ENCODE measurements around the gene JADE2. TPM values are rescaled to one million over a fixed set of nuclear protein-coding genes. Genes with fewer than 3 reads are reported as not detected.
"Not testable (repeated sequence)": the region's sequence is repeated elsewhere in the genome, so short reads cannot be mapped to it uniquely, and the experiment has no call there.

JADE2 gene
- total RNA-seq, 2 experiments from 2014 or later = 32.3 to 67.0 TPM

DNA sequence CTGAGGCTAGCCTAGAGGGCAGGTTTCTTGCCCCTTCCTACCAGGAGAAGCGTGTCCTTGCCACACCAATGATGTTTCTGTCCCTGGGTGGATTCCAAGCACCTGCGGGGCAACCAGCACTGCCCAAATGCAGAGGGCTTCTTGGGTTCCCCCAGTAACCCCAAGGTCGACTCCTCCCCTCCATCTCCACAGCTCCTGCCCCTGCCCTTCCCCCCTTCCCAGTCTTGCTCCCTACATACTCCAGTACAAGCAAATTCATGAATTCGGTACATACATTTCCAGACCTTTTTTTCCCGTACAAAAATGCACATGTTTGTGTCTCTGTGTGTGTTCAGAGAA lies 12.8 kb upstream of the JADE2 start:
- BruUV-seq (replicated peaks) = no TSS peak
- DNase-seq (ENCODE audit: low spot score) = no peak
- Histone ChIP-seq H3K9me3 (ENCODE audit: low read length) (no peaks in the 10 kb centered on the region), H3K9me2 (ENCODE audit: insufficient read depth, low read length) (no peaks in the 10 kb centered on the region), H3K4me1 (ENCODE audit: insufficient read depth, low read length, poor library complexity, severe bottlenecking) (no peaks in the 10 kb centered on the region), H3K79me2 (ENCODE audit: insufficient read depth, low read depth, low read length) (no peaks in the 10 kb centered on the region), H2AFZ (ENCODE audit: low read length) (no peak overlapping the region), H3K36me3 (ENCODE audit: insufficient read depth, low read length) (no peaks in the 10 kb centered on the region), H3K4me3 (ENCODE audit: low read depth, low read length, poor library complexity, severe bottlenecking) (no peak overlapping the region), H4K20me1 (ENCODE audit: insufficient read depth, low read length) (no peaks in the 10 kb centered on the region), H3K4me2 (ENCODE audit: low read length) (no peak overlapping the region), H3K27ac (ENCODE audit: low read depth, low read length, poor library complexity, severe bottlenecking) (no peak overlapping the region)
- TF ChIP-seq, protein P1, sequence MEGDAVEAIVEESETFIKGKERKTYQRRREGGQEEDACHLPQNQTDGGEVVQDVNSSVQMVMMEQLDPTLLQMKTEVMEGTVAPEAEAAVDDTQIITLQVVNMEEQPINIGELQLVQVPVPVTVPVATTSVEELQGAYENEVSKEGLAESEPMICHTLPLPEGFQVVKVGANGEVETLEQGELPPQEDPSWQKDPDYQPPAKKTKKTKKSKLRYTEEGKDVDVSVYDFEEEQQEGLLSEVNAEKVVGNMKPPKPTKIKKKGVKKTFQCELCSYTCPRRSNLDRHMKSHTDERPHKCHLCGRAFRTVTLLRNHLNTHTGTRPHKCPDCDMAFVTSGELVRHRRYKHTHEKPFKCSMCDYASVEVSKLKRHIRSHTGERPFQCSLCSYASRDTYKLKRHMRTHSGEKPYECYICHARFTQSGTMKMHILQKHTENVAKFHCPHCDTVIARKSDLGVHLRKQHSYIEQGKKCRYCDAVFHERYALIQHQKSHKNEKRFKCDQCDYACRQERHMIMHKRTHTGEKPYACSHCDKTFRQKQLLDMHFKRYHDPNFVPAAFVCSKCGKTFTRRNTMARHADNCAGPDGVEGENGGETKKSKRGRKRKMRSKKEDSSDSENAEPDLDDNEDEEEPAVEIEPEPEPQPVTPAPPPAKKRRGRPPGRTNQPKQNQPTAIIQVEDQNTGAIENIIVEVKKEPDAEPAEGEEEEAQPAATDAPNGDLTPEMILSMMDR (conservative IDR thresholded peaks at IDR 0.05; ENCODE audit: low read length) = no peak
- TF ChIP-seq EZH2phosphoT487 (IDR thresholded peaks at IDR 0.05; ENCODE audit: borderline replicate concordance, low read depth, low read length) = no peak
- CTCF ChIA-PET (ENCODE audit: unreplicated experiment) = interaction anchor here (0.6 kb wide), 1 partner anchor 76 kb away, joined by 3 read pairs; no protein-coding TSS in a partner anchor
- POLR2A ChIA-PET = no interaction called here
- intact Hi-C loops (cut with micrococcal nuclease; ENCODE audit: unreplicated experiment) = no loop called here

DNA sequence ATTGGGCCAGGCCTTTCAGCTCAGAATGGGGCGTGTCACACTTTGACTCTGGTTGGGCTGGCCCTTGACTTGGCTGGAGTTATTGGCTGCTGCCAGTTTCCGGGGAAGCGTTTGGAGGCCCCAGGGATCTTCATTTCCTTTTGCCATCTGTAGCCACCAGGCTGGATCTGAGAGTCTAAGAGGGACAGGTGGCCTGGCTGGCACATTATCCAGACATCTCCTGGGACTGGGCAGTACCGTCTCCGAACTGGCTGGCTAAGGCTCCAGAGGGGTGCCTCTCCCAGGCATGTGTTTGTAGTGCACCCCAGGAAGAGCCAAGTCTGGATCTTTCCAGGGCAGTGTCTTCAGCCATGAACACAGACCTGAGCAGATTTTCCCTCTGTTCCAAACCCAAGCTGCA lies 9.7 kb upstream of the JADE2 start:
- CTCF ChIA-PET (ENCODE audit: unreplicated experiment) = no interaction called here
- H3K9me2 ChIP-seq (ENCODE audit: insufficient read depth, low read length) = no peaks in the 10 kb centered on the region
- no peak overlapping the region for H3K4me3 ChIP-seq (ENCODE audit: low read depth, low read length, poor library complexity, severe bottlenecking)
- POLR2A ChIA-PET = no interaction called here
- H3K79me2 ChIP-seq (ENCODE audit: insufficient read depth, low read depth, low read length) = no peaks in the 10 kb centered on the region
- no peak overlapping the region for H3K4me2 ChIP-seq (ENCODE audit: low read length)
- no peaks in the 10 kb centered on the region for H4K20me1 ChIP-seq (ENCODE audit: insufficient read depth, low read length)
- no peak overlapping the region for H2AFZ ChIP-seq (ENCODE audit: low read length)
- no TSS peak for BruUV-seq (replicated peaks)
- H3K4me1 ChIP-seq (ENCODE audit: insufficient read depth, low read length, poor library complexity, severe bottlenecking) = no peaks in the 10 kb centered on the region
- no peak overlapping the region for H3K27ac ChIP-seq (ENCODE audit: low read depth, low read length, poor library complexity, severe bottlenecking)
- no peak for TF ChIP-seq EZH2phosphoT487 (IDR thresholded peaks at IDR 0.05; ENCODE audit: borderline replicate concordance, low read depth, low read length)
- TF ChIP-seq, protein P1 (conservative IDR thresholded peaks at IDR 0.05; ENCODE audit: low read length) = no peak
- DNase-seq (ENCODE audit: low spot score) = no peak
- intact Hi-C loops (cut with micrococcal nuclease; ENCODE audit: unreplicated experiment) = no loop called here
- H3K9me3 ChIP-seq (ENCODE audit: low read length) = no peaks in the 10 kb centered on the region
- H3K36me3 ChIP-seq (ENCODE audit: insufficient read depth, low read length) = no peaks in the 10 kb centered on the region

DNA sequence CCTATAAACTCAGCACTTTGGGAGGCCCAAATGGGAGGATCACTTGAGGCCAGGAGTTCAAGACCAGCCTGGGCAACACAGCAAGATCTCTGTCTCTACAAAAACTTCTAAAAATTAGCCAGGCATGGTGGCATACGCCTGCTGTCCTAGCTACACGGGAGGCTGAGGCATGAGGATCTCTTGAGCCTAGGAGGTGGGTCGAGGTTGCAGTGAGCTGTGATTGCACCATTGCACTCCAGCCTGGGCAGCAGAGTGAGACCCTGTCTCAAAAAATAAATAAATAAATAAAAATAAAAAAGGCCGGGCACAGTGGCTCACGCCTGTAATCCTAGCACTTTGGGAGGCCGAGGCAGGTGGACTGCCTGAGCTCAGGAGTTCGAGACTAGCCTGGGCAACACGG lies 8.5 kb upstream of the JADE2 start:
- H3K4me2 ChIP-seq (ENCODE audit: low read length); DNase-seq (ENCODE audit: low spot score); H3K4me3 ChIP-seq (ENCODE audit: low read depth, low read length, poor library complexity, severe bottlenecking); H3K79me2 ChIP-seq (ENCODE audit: insufficient read depth, low read depth, low read length); BruUV-seq (replicated peaks); H3K9me2 ChIP-seq (ENCODE audit: insufficient read depth, low read length); CTCF ChIA-PET (ENCODE audit: unreplicated experiment); POLR2A ChIA-PET; H2AFZ ChIP-seq (ENCODE audit: low read length); H3K4me1 ChIP-seq (ENCODE audit: insufficient read depth, low read length, poor library complexity, severe bottlenecking); H3K36me3 ChIP-seq (ENCODE audit: insufficient read depth, low read length); intact Hi-C loops (cut with micrococcal nuclease; ENCODE audit: unreplicated experiment); H3K9me3 ChIP-seq (ENCODE audit: low read length); H3K27ac ChIP-seq (ENCODE audit: low read depth, low read length, poor library complexity, severe bottlenecking); H4K20me1 ChIP-seq (ENCODE audit: insufficient read depth, low read length): not testable (repeated sequence)

Measured in OCI-LY7 (cell line).